ENCODE results near the gene CACNG5. TPM values are rescaled to one million over a fixed set of nuclear protein-coding genes. Genes with fewer than 3 reads are reported as not detected.

The CACNG5 gene
- total RNA-seq, 2 donors from 2014 or later = 1.8 TPM; not detected in 1

GRCh38 chr17:66799849-66800537 is 34.9 kb upstream of the CACNG5 start:
- Histone ChIP-seq H3K27me3 (ENCODE audit: control insufficient read depth, insufficient read depth, low read length, poor library complexity, severe bottlenecking) (no peaks in the 10 kb centered on the region), H3K9me3 (ENCODE audit: control insufficient read depth, low read length) (no peaks in the 10 kb centered on the region), H3K36me3 (ENCODE audit: control insufficient read depth, insufficient read depth, low read length) (no peaks in the 10 kb centered on the region), H3K4me3 (ENCODE audit: low read length) (no peak overlapping the region), H3K4me1 (ENCODE audit: control insufficient read depth, insufficient read depth, low read length) (no peaks in the 10 kb centered on the region), H3K27ac (ENCODE audit: low read depth, low read length) (no peak overlapping the region), H3K9ac (ENCODE audit: extremely low read depth, low read length, poor library complexity, severe bottlenecking) (no peak overlapping the region)
- Mint-ChIP-seq H3K27me3 (ENCODE audit: insufficient read depth) (peaks cover 3% of the 10 kb centered on the region), H3K4me1 (peaks cover 15% of the 10 kb centered on the region), H3K4me3 (no peak overlapping the region), H3K9me3 (no peaks in the 10 kb centered on the region), H3K36me3 (ENCODE audit: low read depth) (no peaks in the 10 kb centered on the region), H3K27ac (no peak overlapping the region)
- no peak for DNase-seq
- WGBS, 2 experiments (ENCODE audit: insufficient coverage in 1 of 2, insufficient read length in 1 of 2) = 90 to 93% methylated on average over 9 to 10 of the region's 10 CpGs
- peak; percentile 66 for TF ChIP-seq CTCF (conservative IDR thresholded peaks at IDR 0.05)

GRCh38 chr17:66803474-66803951 is 31.4 kb upstream of the CACNG5 start:
- H3K27ac Mint-ChIP-seq = no peak overlapping the region
- WGBS, 2 experiments (ENCODE audit: insufficient coverage in 1 of 2, insufficient read length in 1 of 2) = 65 to 75% methylated on average over 14 to 19 of the region's 19 CpGs

GRCh38 chr17:66805567-66805966 is 29.4 kb upstream of the CACNG5 start:
- 93 to 96% methylated on average over 7 to 10 of the region's 10 CpGs for WGBS, 2 experiments (ENCODE audit: insufficient coverage in 1 of 2, insufficient read length in 1 of 2)
- Histone ChIP-seq H3K27me3 (ENCODE audit: control insufficient read depth, insufficient read depth, low read length, poor library complexity, severe bottlenecking) (no peaks in the 10 kb centered on the region), H3K27ac (ENCODE audit: low read depth, low read length) (no peak overlapping the region), H3K9me3 (ENCODE audit: control insufficient read depth, low read length) (no peaks in the 10 kb centered on the region), H3K36me3 (ENCODE audit: control insufficient read depth, insufficient read depth, low read length) (no peaks in the 10 kb centered on the region), H3K4me1 (ENCODE audit: control insufficient read depth, insufficient read depth, low read length) (no peaks in the 10 kb centered on the region), H3K9ac (ENCODE audit: extremely low read depth, low read length, poor library complexity, severe bottlenecking) (no peak overlapping the region), H3K4me3 (ENCODE audit: low read length) (no peak overlapping the region)
- DNase-seq = no peak
- TF ChIP-seq CTCF (conservative IDR thresholded peaks at IDR 0.05) = no peak
- no peaks in the 10 kb centered on the region for H3K9me3 Mint-ChIP-seq
- peaks cover 13% of the 10 kb centered on the region for H3K4me1 Mint-ChIP-seq
- no peak overlapping the region for H3K4me3 Mint-ChIP-seq
- no peak overlapping the region for H3K27ac Mint-ChIP-seq
- peaks cover 2% of the 10 kb centered on the region for H3K27me3 Mint-ChIP-seq (ENCODE audit: insufficient read depth)
- no peaks in the 10 kb centered on the region for H3K36me3 Mint-ChIP-seq (ENCODE audit: low read depth)

More at GRCh38 chr17:66803474-66803951, 31.4 kb upstream of the CACNG5 start:
- peak; percentile 79 for DNase-seq
- H3K4me3 ChIP-seq (ENCODE audit: low read length) = no peak overlapping the region
- no peaks in the 10 kb centered on the region for H3K36me3 ChIP-seq (ENCODE audit: control insufficient read depth, insufficient read depth, low read length)
- no peak overlapping the region for H3K9ac ChIP-seq (ENCODE audit: extremely low read depth, low read length, poor library complexity, severe bottlenecking)
- H3K36me3 Mint-ChIP-seq (ENCODE audit: low read depth) = no peaks in the 10 kb centered on the region
- no peaks in the 10 kb centered on the region for H3K4me1 ChIP-seq (ENCODE audit: control insufficient read depth, insufficient read depth, low read length)
- H3K27me3 ChIP-seq (ENCODE audit: control insufficient read depth, insufficient read depth, low read length, poor library complexity, severe bottlenecking) = no peaks in the 10 kb centered on the region
- no peak for TF ChIP-seq CTCF (conservative IDR thresholded peaks at IDR 0.05)
- no peak overlapping the region for H3K27ac ChIP-seq (ENCODE audit: low read depth, low read length)
- no peaks in the 10 kb centered on the region for H3K9me3 Mint-ChIP-seq
- peaks cover 17% of the 10 kb centered on the region for H3K4me1 Mint-ChIP-seq
- H3K4me3 Mint-ChIP-seq = no peak overlapping the region
- H3K9me3 ChIP-seq (ENCODE audit: control insufficient read depth, low read length) = no peaks in the 10 kb centered on the region
- peaks cover 2% of the 10 kb centered on the region for H3K27me3 Mint-ChIP-seq (ENCODE audit: insufficient read depth)
